ENCODE measurements around the gene CBL. TPM values are rescaled to one million over a fixed set of nuclear protein-coding genes. Genes with fewer than 3 reads are reported as not detected.

CBL gene
- total RNA-seq, 1 experiment from 2014 or later = 56.4 TPM

- Histone ChIP-seq H3K18ac (ENCODE audit: insufficient read length, low read depth, low read length) (no peak overlapping the region), H4K5ac (ENCODE audit: insufficient read length, low read depth, low read length) (no peak overlapping the region), H3K27ac (ENCODE audit: insufficient read length, low read depth, low read length) (no peak overlapping the region), H3T11ph (ENCODE audit: low read length) (no peak overlapping the region), H2BK20ac (ENCODE audit: low read depth, low read length, poor library complexity, severe bottlenecking) (no peak overlapping the region), H2BK120ac (ENCODE audit: low read depth, low read length, poor library complexity, severe bottlenecking) (no peak overlapping the region), H3K9me3 (ENCODE audit: control insufficient read depth, low read depth, low read length) (no peaks in the 10 kb centered on the region), H3K4me2 (ENCODE audit: insufficient read depth, insufficient read length, low read length) (no peak overlapping the region), H2AK5ac (ENCODE audit: insufficient read length, low read length) (no peak overlapping the region), H3K23ac (ENCODE audit: insufficient read length, low read depth, low read length) (no peak overlapping the region), H2BK12ac (ENCODE audit: insufficient read length, low read depth, low read length) (no peak overlapping the region), H3K79me1 (ENCODE audit: insufficient read depth, low read depth, low read length, poor library complexity, severe bottlenecking) (peaks cover 9% of the 10 kb centered on the region), H2BK15ac (ENCODE audit: low read depth, low read length) (no peak overlapping the region), H3K14ac (ENCODE audit: insufficient read depth, low read length) (no peak overlapping the region), H4K20me1 (ENCODE audit: control insufficient read depth, insufficient read depth, insufficient read length) (no peaks in the 10 kb centered on the region), H4K8ac (replicated peaks; ENCODE audit: insufficient read length, low read depth, low read length) (no peak overlapping the region), H3K4me1 (ENCODE audit: insufficient read depth, low read length) (no peaks in the 10 kb centered on the region), H3K9ac (ENCODE audit: extremely low read depth, insufficient read length, low read length) (no peak overlapping the region), H3K56ac (ENCODE audit: insufficient read length, low read depth, low read length) (no peak overlapping the region), H3K27me3 (ENCODE audit: insufficient read depth, low read length) (no peaks in the 10 kb centered on the region), H3K23me2 (ENCODE audit: insufficient read length, low read depth, low read length, poor library complexity, severe bottlenecking) (no peaks in the 10 kb centered on the region), H4K91ac (ENCODE audit: insufficient read length, low read depth, low read length) (no peak overlapping the region), H2BK5ac (ENCODE audit: insufficient read length, low read length) (no peak overlapping the region), H2AFZ (ENCODE audit: low read length) (no peak overlapping the region), H3K4ac (ENCODE audit: low read depth, low read length) (no peak overlapping the region), H3K79me2 (ENCODE audit: insufficient read depth, low read length) (no peaks in the 10 kb centered on the region; the same call in 1 of the 2 replicates)
- no peak for DNase-seq
- no peak overlapping the region for H3K4me3 Mint-ChIP-seq
- H3K36me3 Mint-ChIP-seq (ENCODE audit: insufficient read depth in 1 of 3, low read depth in 3 of 3) = peaks cover 8 to 40% (median 33%) of the 10 kb centered on the region in 3 experiments; a peak in 5 of 7 replicates
- no peak for TF ChIP-seq CTCF (conservative IDR thresholded peaks at IDR 0.05)
- H3K4me1 Mint-ChIP-seq = peaks cover 9 to 10% of the 10 kb centered on the region in 2 experiments
- H3K9me3 Mint-ChIP-seq = no peaks in the 10 kb centered on the region
- no peaks in the 10 kb centered on the region for H3K27me3 Mint-ChIP-seq (ENCODE audit: low read depth)
- H3K27ac Mint-ChIP-seq = no peak overlapping the region
Measured at GRCh38 chr11:119236490-119236889, 30.4 kb downstream of the CBL start.

Measured in H9 (cell line).